Measurements from ENCODE around the gene LCTL.

Gene LCTL

GRCh38 chr15:66567897-66568296, 2.1 kb upstream of the LCTL start:
- H3F3A ChIP-seq (ENCODE audit: insufficient read depth, low read length), result no peaks in the 10 kb centered on the region
- H3K27ac ChIP-seq (ENCODE audit: low read depth, low read length, poor library complexity, severe bottlenecking), result no peak overlapping the region
- no peak overlapping the region for H3K9ac ChIP-seq (ENCODE audit: low read length)
- no peak overlapping the region for H2AFZ ChIP-seq (ENCODE audit: low read length)
- no peaks in the 10 kb centered on the region; the same call in 1 of the 2 replicates for H3K27me3 ChIP-seq (ENCODE audit: insufficient read depth, low read length)
- H4K20me1 ChIP-seq (ENCODE audit: insufficient read depth, low read length), result no peaks in the 10 kb centered on the region
- H3K36me3 ChIP-seq (ENCODE audit: insufficient read depth, low read length), result no peaks in the 10 kb centered on the region
- H3K4me1 ChIP-seq (ENCODE audit: insufficient read depth, low read length, severe bottlenecking), result peaks cover 3% of the 10 kb centered on the region
- no peaks in the 10 kb centered on the region for H3K9me3 ChIP-seq (ENCODE audit: low read length)
- no peaks in the 10 kb centered on the region for H3K79me2 ChIP-seq (ENCODE audit: insufficient read depth, low read length)
- H3K9me2 ChIP-seq (ENCODE audit: low read depth, low read length), result no peaks in the 10 kb centered on the region
- H3K4me2 ChIP-seq (ENCODE audit: low read length), result no peak overlapping the region
- TF ChIP-seq EZH2 (IDR thresholded peaks at IDR 0.05; ENCODE audit: borderline replicate concordance, low read length) (no peak), CTCF (IDR thresholded peaks at IDR 0.05; ENCODE audit: low read length) (no peak)
- no peak overlapping the region for H3K4me3 ChIP-seq (ENCODE audit: low read depth, low read length, poor library complexity, severe bottlenecking)

- TF ChIP-seq CTCF (IDR thresholded peaks at IDR 0.05; ENCODE audit: low read length) (peak; percentile 79), EZH2 (IDR thresholded peaks at IDR 0.05; ENCODE audit: borderline replicate concordance, low read length) (no peak)
- Histone ChIP-seq H3K9me2 (ENCODE audit: low read depth, low read length) (no peaks in the 10 kb centered on the region), H3K27ac (ENCODE audit: low read depth, low read length, poor library complexity, severe bottlenecking) (no peak overlapping the region), H3F3A (ENCODE audit: insufficient read depth, low read length) (no peaks in the 10 kb centered on the region), H3K27me3 (ENCODE audit: insufficient read depth, low read length) (no peaks in the 10 kb centered on the region; the same call in 1 of the 2 replicates), H3K4me3 (ENCODE audit: low read depth, low read length, poor library complexity, severe bottlenecking) (no peak overlapping the region), H3K9ac (ENCODE audit: low read length) (no peak overlapping the region), H2AFZ (ENCODE audit: low read length) (no peak overlapping the region), H3K4me1 (ENCODE audit: insufficient read depth, low read length, severe bottlenecking) (peaks cover 3% of the 10 kb centered on the region), H3K36me3 (ENCODE audit: insufficient read depth, low read length) (no peaks in the 10 kb centered on the region), H4K20me1 (ENCODE audit: insufficient read depth, low read length) (no peaks in the 10 kb centered on the region), H3K79me2 (ENCODE audit: insufficient read depth, low read length) (no peaks in the 10 kb centered on the region), H3K4me2 (ENCODE audit: low read length) (no peak overlapping the region), H3K9me3 (ENCODE audit: low read length) (no peaks in the 10 kb centered on the region)
Observed at GRCh38 chr15:66566963-66567531, 1.2 kb upstream of the LCTL start.

GRCh38 chr15:66565141-66565641, 607 bp downstream of the LCTL start:
- TF ChIP-seq EZH2 (IDR thresholded peaks at IDR 0.05; ENCODE audit: borderline replicate concordance, low read length) (no peak), CTCF (IDR thresholded peaks at IDR 0.05; ENCODE audit: low read length) (no peak)
- Histone ChIP-seq H3K27me3 (ENCODE audit: insufficient read depth, low read length) (no peaks in the 10 kb centered on the region; the same call in 1 of the 2 replicates), H4K20me1 (ENCODE audit: insufficient read depth, low read length) (no peaks in the 10 kb centered on the region), H3K27ac (ENCODE audit: low read depth, low read length, poor library complexity, severe bottlenecking) (no peak overlapping the region), H3F3A (ENCODE audit: insufficient read depth, low read length) (no peaks in the 10 kb centered on the region), H3K36me3 (ENCODE audit: insufficient read depth, low read length) (no peaks in the 10 kb centered on the region), H3K79me2 (ENCODE audit: insufficient read depth, low read length) (no peaks in the 10 kb centered on the region), H3K4me3 (ENCODE audit: low read depth, low read length, poor library complexity, severe bottlenecking) (no peak overlapping the region), H3K9me2 (ENCODE audit: low read depth, low read length) (no peaks in the 10 kb centered on the region), H3K4me1 (ENCODE audit: insufficient read depth, low read length, severe bottlenecking) (peaks cover 3% of the 10 kb centered on the region), H2AFZ (ENCODE audit: low read length) (no peak overlapping the region), H3K4me2 (ENCODE audit: low read length) (no peak overlapping the region), H3K9ac (ENCODE audit: low read length) (no peak overlapping the region), H3K9me3 (ENCODE audit: low read length) (no peaks in the 10 kb centered on the region)

Data from OCI-LY1 (cell line).